Neural cell (in vitro differentiated cells): ENCODE measurements around the gene ARHGAP27.
"Not testable (repeated sequence)": the region's sequence is repeated elsewhere in the genome, so short reads cannot be mapped to it uniquely, and the experiment has no call there.

ENCODE experiments used
- EP300 ChIP-seq: fragments of 450-650 bp; conservative IDR thresholded peaks from 2 replicates; pipeline ENCODE4 v1.6.1; 2014; ENCODE audit warnings: antibody characterized with exemption, mild to moderate bottlenecking, moderate library complexity; ENCODE audit not compliant: poor library complexity, severe bottlenecking
- EZH2 ChIP-seq: fragments of 200-600, 300-800 bp; shearing (Covaris generic), sonication (generic); IDR thresholded peaks from 2 replicates; pipeline ENCODE4 v1.6.1; 2014; ENCODE audit warnings: antibody characterized with exemption, low read length, borderline replicate concordance, mild to moderate bottlenecking; ENCODE audit not compliant: insufficient read depth, poor library complexity, severe bottlenecking
- MXI1 ChIP-seq: fragments of 450-650 bp; conservative IDR thresholded peaks from 2 replicates; pipeline ENCODE4 v1.6.1; 2014; ENCODE audit warnings: antibody characterized with exemption, mild to moderate bottlenecking; ENCODE audit not compliant: poor library complexity, severe bottlenecking
- POLR2AphosphoS5 ChIP-seq: IDR thresholded peaks from 2 replicates; pipeline ENCODE4 v1.6.1; 2012
- RAD21 ChIP-seq: fragments of 450-650 bp; conservative IDR thresholded peaks from 2 replicates; pipeline ENCODE4 v1.6.1; 2014; ENCODE audit warnings: antibody characterized with exemption, mild to moderate bottlenecking, moderate library complexity
- TF ChIP-seq, protein P1 (sequence below): IDR thresholded peaks from 2 replicates; pipeline ENCODE4 v1.6.1; 2012; ENCODE audit warnings: borderline replicate concordance
- TF ChIP-seq, protein P2 (sequence below): fragments of 450-650 bp; IDR thresholded peaks from 2 replicates; pipeline ENCODE4 v1.5.1; 2014; ENCODE audit warnings: antibody characterized with exemption, mild to moderate bottlenecking, moderate library complexity; ENCODE audit not compliant: poor library complexity, severe bottlenecking

DNA sequence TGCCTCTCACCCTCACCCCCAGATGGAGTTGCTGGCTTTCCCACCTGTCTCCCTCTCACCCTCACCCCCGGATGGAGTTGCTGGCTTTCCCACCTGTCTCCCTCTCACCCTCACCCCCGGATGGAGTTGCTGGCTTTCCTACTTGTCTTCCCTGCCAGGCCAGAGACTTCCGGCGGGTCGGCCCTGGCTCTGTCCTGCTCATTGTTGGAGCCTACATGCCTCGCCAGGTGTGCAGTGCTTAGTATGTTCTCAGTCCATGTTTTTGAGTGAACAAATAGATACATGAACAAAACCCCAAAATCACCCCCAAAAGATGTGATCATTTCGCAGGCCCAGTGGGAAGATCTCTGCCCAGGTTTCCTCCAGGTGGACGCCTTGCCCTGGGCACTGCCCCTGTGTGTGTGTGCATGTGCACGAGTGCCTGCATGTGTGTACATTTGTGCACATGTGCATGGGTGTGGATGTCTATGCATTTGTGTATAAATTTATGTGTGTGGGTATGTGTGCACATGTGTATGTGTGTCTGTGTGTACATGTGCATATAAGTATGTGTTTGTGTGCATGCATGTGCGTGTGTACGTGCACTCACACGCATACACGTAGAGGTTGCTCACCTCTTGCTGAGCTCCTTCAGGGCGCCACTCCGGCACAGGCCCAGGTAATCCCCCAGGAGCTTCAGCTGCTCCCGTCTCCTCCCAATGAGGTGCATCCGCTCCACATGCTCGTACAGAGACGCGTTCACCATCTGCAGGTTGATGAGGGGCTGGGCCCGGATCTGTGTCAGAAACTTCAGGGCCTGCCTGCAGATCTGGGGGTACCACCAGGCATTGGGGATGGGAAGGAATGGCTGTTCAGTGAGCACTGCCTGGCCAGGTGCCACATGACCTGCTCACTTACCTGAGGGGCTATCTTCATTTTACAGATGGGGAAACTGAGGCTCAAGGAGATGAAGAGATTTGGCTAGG, 12.5 kb upstream of the ARHGAP27 start:
- TF ChIP-seq, protein P1, sequence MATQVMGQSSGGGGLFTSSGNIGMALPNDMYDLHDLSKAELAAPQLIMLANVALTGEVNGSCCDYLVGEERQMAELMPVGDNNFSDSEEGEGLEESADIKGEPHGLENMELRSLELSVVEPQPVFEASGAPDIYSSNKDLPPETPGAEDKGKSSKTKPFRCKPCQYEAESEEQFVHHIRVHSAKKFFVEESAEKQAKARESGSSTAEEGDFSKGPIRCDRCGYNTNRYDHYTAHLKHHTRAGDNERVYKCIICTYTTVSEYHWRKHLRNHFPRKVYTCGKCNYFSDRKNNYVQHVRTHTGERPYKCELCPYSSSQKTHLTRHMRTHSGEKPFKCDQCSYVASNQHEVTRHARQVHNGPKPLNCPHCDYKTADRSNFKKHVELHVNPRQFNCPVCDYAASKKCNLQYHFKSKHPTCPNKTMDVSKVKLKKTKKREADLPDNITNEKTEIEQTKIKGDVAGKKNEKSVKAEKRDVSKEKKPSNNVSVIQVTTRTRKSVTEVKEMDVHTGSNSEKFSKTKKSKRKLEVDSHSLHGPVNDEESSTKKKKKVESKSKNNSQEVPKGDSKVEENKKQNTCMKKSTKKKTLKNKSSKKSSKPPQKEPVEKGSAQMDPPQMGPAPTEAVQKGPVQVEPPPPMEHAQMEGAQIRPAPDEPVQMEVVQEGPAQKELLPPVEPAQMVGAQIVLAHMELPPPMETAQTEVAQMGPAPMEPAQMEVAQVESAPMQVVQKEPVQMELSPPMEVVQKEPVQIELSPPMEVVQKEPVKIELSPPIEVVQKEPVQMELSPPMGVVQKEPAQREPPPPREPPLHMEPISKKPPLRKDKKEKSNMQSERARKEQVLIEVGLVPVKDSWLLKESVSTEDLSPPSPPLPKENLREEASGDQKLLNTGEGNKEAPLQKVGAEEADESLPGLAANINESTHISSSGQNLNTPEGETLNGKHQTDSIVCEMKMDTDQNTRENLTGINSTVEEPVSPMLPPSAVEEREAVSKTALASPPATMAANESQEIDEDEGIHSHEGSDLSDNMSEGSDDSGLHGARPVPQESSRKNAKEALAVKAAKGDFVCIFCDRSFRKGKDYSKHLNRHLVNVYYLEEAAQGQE = not testable (repeated sequence)
- TF ChIP-seq, protein P2, sequence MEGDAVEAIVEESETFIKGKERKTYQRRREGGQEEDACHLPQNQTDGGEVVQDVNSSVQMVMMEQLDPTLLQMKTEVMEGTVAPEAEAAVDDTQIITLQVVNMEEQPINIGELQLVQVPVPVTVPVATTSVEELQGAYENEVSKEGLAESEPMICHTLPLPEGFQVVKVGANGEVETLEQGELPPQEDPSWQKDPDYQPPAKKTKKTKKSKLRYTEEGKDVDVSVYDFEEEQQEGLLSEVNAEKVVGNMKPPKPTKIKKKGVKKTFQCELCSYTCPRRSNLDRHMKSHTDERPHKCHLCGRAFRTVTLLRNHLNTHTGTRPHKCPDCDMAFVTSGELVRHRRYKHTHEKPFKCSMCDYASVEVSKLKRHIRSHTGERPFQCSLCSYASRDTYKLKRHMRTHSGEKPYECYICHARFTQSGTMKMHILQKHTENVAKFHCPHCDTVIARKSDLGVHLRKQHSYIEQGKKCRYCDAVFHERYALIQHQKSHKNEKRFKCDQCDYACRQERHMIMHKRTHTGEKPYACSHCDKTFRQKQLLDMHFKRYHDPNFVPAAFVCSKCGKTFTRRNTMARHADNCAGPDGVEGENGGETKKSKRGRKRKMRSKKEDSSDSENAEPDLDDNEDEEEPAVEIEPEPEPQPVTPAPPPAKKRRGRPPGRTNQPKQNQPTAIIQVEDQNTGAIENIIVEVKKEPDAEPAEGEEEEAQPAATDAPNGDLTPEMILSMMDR = not testable (repeated sequence)
- not testable (repeated sequence) for TF ChIP-seq POLR2AphosphoS5, MXI1, EZH2, EP300, RAD21
